SK-N-SH (cell line): ENCODE data around the gene FOXO4. TPM values are rescaled to one million over a fixed set of nuclear protein-coding genes. Genes with fewer than 3 reads are reported as not detected.

Experiments
- CTCF ChIA-PET: fragments of 300-600, 350-600 bp; formaldehyde crosslinking; extraction: SDS; loops from one replicate; lab custom pipeline; 2021; lab: Yijun Ruan, JAX
- POLR2A ChIA-PET: fragments of 350-600 bp; sonication (Branson Sonifier 250); formaldehyde crosslinking; extraction: SDS; loops from one replicate; lab custom pipeline; 2020; ENCODE audit warnings: antibody characterized with exemption, inconsistent platforms; lab: Yijun Ruan, JAX
- DNase-seq: peaks from one replicate; pipeline ENCODE4 v3.0.0; 2012
- H2AFZ ChIP-seq: fragments of 200-600 bp; sonication (generic); 2 replicates; pipeline ENCODE4 v1.8.1; 2016; ENCODE audit warnings: antibody characterized with exemption, mild to moderate bottlenecking, low read depth
- H3F3A ChIP-seq: fragments of 200-600 bp; sonication (generic); replicated peaks from 2 replicates; pipeline ENCODE3; 2016; ENCODE audit warnings: antibody characterized with exemption, mild to moderate bottlenecking; ENCODE audit not compliant: insufficient read depth
- H3K27ac ChIP-seq, 2 experiments: fragments of 200-500 bp in 1 of 2; fragments of 200-600 bp in 1 of 2; sonication (Bioruptor generic) in 1 of 2; sonication (generic), shearing (Covaris generic) in 1 of 2; 2 replicates each; pipeline versions ENCODE4 v1.5.1 to v1.6.1; 2014 to 2016; ENCODE audit warnings: low read depth in 2 of 2, inconsistent platforms in 1 of 2, low read length in 1 of 2, mild to moderate bottlenecking in 1 of 2, mixed read lengths in 1 of 2
- H3K27me3 ChIP-seq: fragments of 200-600 bp; sonication (generic), shearing (Covaris generic); 2 replicates; pipeline ENCODE4 v1.6.1; 2016; ENCODE audit warnings: mixed run types; ENCODE audit not compliant: insufficient read depth
- H3K36me3 ChIP-seq, 2 experiments: fragments of 200-500 bp in 1 of 2; fragments of 200-600 bp in 1 of 2; sonication (Bioruptor generic) in 1 of 2; sonication (generic) in 1 of 2; replicated peaks in 1 of 2; 2 replicates each; pipeline versions ENCODE3 to v1.5.1; 2014 to 2016; ENCODE audit warnings: low read length in 1 of 2, mild to moderate bottlenecking in 1 of 2; ENCODE audit not compliant: insufficient read depth in 2 of 2, control insufficient read depth in 1 of 2
- H3K4me1 ChIP-seq, 2 experiments: fragments of 200-500 bp in 1 of 2; fragments of 200-600 bp in 1 of 2; sonication (Bioruptor generic) in 1 of 2; sonication (generic), shearing (Covaris generic) in 1 of 2; 2 replicates each; pipeline versions ENCODE4 v1.5.1 to v1.6.1; 2014 to 2016; ENCODE audit warnings: low read depth in 1 of 2, low read length in 1 of 2, mixed run types in 1 of 2; ENCODE audit not compliant: insufficient read depth in 2 of 2, control insufficient read depth in 1 of 2
- H3K4me2 ChIP-seq: fragments of 200-600 bp; sonication (generic), shearing (Covaris generic); 2 replicates; pipeline ENCODE4 v1.6.1; 2017; ENCODE audit warnings: mixed run types
- H3K4me3 ChIP-seq, 2 experiments: fragments of 200-500 bp in 1 of 2; fragments of 200-600 bp in 1 of 2; sonication (Bioruptor generic) in 1 of 2; sonication (generic), shearing (Covaris generic) in 1 of 2; 2 replicates each; pipeline versions ENCODE4 v1.5.1 to v1.8.1; 2014 to 2016; ENCODE audit warnings: low read depth in 2 of 2, inconsistent platforms in 1 of 2, low read length in 1 of 2, mild to moderate bottlenecking in 1 of 2, mixed read lengths in 1 of 2, moderate library complexity in 1 of 2
- H3K79me2 ChIP-seq: fragments of 200-600 bp; sonication (generic); 2 replicates; pipeline ENCODE4 v1.8.1; 2017; ENCODE audit warnings: mild to moderate bottlenecking; ENCODE audit not compliant: insufficient read depth
- H3K9ac ChIP-seq: fragments of 200-600 bp; sonication (generic); 2 replicates; pipeline ENCODE4 v1.6.1; 2017; ENCODE audit warnings: mixed run types
- H3K9me2 ChIP-seq: fragments of 200-600 bp; sonication (generic); 2 replicates; pipeline ENCODE4 v1.6.1; 2017; ENCODE audit warnings: mixed run types
- H3K9me3 ChIP-seq: fragments of 200-600 bp; sonication (generic); 2 replicates; pipeline ENCODE4 v1.6.1; 2017; ENCODE audit warnings: mixed run types, mild to moderate bottlenecking, moderate library complexity
- H4K20me1 ChIP-seq: fragments of 200-600 bp; sonication (generic); 2 replicates; pipeline ENCODE4 v1.6.1; 2017; ENCODE audit warnings: mild to moderate bottlenecking, mixed run types; ENCODE audit not compliant: insufficient read depth
- CTCF ChIP-seq: fragments of 200-600 bp; sonication (generic); IDR thresholded peaks from 2 replicates; pipeline ENCODE4 v1.6.1; 2017; ENCODE audit warnings: antibody characterized with exemption, mild to moderate bottlenecking, moderate library complexity
- ELF1 ChIP-seq: IDR thresholded peaks from 2 replicates; pipeline ENCODE4 v1.4.0; 2012
- EP300 ChIP-seq, 2 experiments: IDR thresholded peaks; 2 replicates each; pipeline versions ENCODE4 v1.4.0 to v1.6.1; 2012; ENCODE audit warnings: borderline replicate concordance in 1 of 2, low read depth in 1 of 2, low read length in 1 of 2
- EZH2phosphoT487 ChIP-seq: fragments of 200-600 bp; sonication (generic); IDR thresholded peaks from 2 replicates; pipeline ENCODE4 v1.6.1; 2017; ENCODE audit warnings: low read depth, mixed run types, mild to moderate bottlenecking, antibody characterized with exemption, moderate library complexity, borderline replicate concordance
- FOSL2 ChIP-seq: IDR thresholded peaks from 2 replicates; pipeline ENCODE4 v1.4.0; 2012; ENCODE audit warnings: low read depth, mild to moderate bottlenecking, moderate library complexity, borderline replicate concordance
- FOXM1 ChIP-seq: IDR thresholded peaks from 2 replicates; pipeline ENCODE4 v1.4.0; 2012; ENCODE audit warnings: low read depth, mild to moderate bottlenecking
- GATA2 ChIP-seq: sonication (generic); formaldehyde crosslinking; IDR thresholded peaks from 2 replicates; pipeline ENCODE4 v1.5.0; 2020; ENCODE audit warnings: mild to moderate bottlenecking, missing genetic modification reagents
- MAX ChIP-seq: IDR thresholded peaks from 2 replicates; pipeline ENCODE4 v1.4.0; 2012; ENCODE audit warnings: low read depth
- PBX3 ChIP-seq: IDR thresholded peaks from 2 replicates; pipeline ENCODE4; 2012
- RAD21 ChIP-seq: IDR thresholded peaks from 2 replicates; pipeline ENCODE4 v1.6.1; 2012; ENCODE audit warnings: mild to moderate bottlenecking, low read length
- RCOR1 ChIP-seq: fragments of 150-350 bp; IDR thresholded peaks from 2 replicates; pipeline ENCODE4 v1.6.1; 2017; ENCODE audit warnings: antibody characterized with exemption, low read length
- RFX5 ChIP-seq: IDR thresholded peaks from 2 replicates; pipeline ENCODE4 v1.6.1; 2012; ENCODE audit warnings: mild to moderate bottlenecking, improper control_type of control experiment, low read length
- RXRA ChIP-seq: IDR thresholded peaks from 2 replicates; pipeline ENCODE4 v1.4.0; 2012; ENCODE audit warnings: low read depth, mild to moderate bottlenecking, borderline replicate concordance
- WGBS: methylation state at CpG from one replicate; pipeline ENCODE4 v1.1.6; 2017; ENCODE audit warnings: low lambda C conversion rate; 5-methylcytosine and 5-hydroxymethylcytosine counted together
- polyA plus RNA-seq, 3 experiments: library from polyadenylated mRNA; depleted of rRNA; stranded (reverse); fragments of >200 nt; gene quantifications; 2 replicates each; pipeline ENCODE4 v1.2.3, GENCODE V29; 2012
- TF ChIP-seq, protein P1 (sequence below): fragments of 150-350 bp; IDR thresholded peaks from 2 replicates; pipeline ENCODE4 v1.6.1; 2017; ENCODE audit warnings: antibody characterized with exemption, low read length, low read depth, borderline replicate concordance
- TF ChIP-seq, protein P2 (sequence below): fragments of 150-350 bp; IDR thresholded peaks from 2 replicates; pipeline ENCODE4 v1.6.1; 2016; ENCODE audit warnings: mild to moderate bottlenecking, low read depth, low read length

The FOXO4 gene
- polyA plus RNA-seq, 1 of the 3 experiments (the other 2 are of a cell fraction): 1.9 TPM

- Histone ChIP-seq H3K36me3 (peaks cover 5 to 6% of the 10 kb centered on the region in 2 experiments), H3K9ac (peak overlapping the region; percentile 78; the same call in 1 of the 2 replicates), H4K20me1 (no peaks in the 10 kb centered on the region), H3K4me3 (peak overlapping the region; percentile 62 to 71), H3K27ac (peak overlapping the region; percentile 65 to 81; a peak in 2 of 4 replicates), H3K9me2 (no peaks in the 10 kb centered on the region), H2AFZ (peak overlapping the region; percentile 70; the same call in 1 of the 2 replicates), H3F3A (no peaks in the 10 kb centered on the region), H3K4me1 (no peaks in the 10 kb centered on the region), H3K9me3 (no peaks in the 10 kb centered on the region; the same call in 1 of the 2 replicates), H3K4me2 (peak overlapping the region; percentile 63), H3K27me3 (peaks cover 3% of the 10 kb centered on the region; the same call in 1 of the 2 replicates), H3K79me2 (peaks cover 48% of the 10 kb centered on the region)
- TF ChIP-seq FOXM1 (no peak), RXRA (no peak), MAX (no peak), PBX3 (no peak), EZH2phosphoT487 (no peak), RCOR1 (no peak), CTCF (no peak), RAD21 (no peak), EP300 (IDR thresholded peaks at IDR 0.05; ENCODE audit: borderline replicate concordance in 1 of 2, low read depth in 1 of 2, low read length in 1 of 2) (no peak), ELF1 (no peak), RFX5 (no peak), GATA2 (no peak), FOSL2 (no peak)
- TF ChIP-seq, protein P1, sequence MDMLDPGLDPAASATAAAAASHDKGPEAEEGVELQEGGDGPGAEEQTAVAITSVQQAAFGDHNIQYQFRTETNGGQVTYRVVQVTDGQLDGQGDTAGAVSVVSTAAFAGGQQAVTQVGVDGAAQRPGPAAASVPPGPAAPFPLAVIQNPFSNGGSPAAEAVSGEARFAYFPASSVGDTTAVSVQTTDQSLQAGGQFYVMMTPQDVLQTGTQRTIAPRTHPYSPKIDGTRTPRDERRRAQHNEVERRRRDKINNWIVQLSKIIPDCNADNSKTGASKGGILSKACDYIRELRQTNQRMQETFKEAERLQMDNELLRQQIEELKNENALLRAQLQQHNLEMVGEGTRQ: no peak
- TF ChIP-seq, protein P2, sequence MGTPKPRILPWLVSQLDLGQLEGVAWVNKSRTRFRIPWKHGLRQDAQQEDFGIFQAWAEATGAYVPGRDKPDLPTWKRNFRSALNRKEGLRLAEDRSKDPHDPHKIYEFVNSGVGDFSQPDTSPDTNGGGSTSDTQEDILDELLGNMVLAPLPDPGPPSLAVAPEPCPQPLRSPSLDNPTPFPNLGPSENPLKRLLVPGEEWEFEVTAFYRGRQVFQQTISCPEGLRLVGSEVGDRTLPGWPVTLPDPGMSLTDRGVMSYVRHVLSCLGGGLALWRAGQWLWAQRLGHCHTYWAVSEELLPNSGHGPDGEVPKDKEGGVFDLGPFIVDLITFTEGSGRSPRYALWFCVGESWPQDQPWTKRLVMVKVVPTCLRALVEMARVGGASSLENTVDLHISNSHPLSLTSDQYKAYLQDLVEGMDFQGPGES: no peak
- no peak for DNase-seq
- 13% methylated on average over 2 of the region's 2 CpGs for whole genome bisulfite sequencing
- ChIA-PET CTCF (interaction anchor here (1.3 kb wide), 1 partner anchor 62 kb away, joined by 3 read pairs; no protein-coding TSS in a partner anchor), POLR2A (no interaction called here)
These were observed 28.6 kb upstream of the FOXO4 start for GRCh38 chrX:71067089-71067488.
